ENCODE data around the gene TAF6. TPM values are rescaled to one million over a fixed set of nuclear protein-coding genes. Genes with fewer than 3 reads are reported as not detected.

Gene TAF6
- total RNA-seq, 1 donor from 2014 or later: 22.9 TPM

DNA sequence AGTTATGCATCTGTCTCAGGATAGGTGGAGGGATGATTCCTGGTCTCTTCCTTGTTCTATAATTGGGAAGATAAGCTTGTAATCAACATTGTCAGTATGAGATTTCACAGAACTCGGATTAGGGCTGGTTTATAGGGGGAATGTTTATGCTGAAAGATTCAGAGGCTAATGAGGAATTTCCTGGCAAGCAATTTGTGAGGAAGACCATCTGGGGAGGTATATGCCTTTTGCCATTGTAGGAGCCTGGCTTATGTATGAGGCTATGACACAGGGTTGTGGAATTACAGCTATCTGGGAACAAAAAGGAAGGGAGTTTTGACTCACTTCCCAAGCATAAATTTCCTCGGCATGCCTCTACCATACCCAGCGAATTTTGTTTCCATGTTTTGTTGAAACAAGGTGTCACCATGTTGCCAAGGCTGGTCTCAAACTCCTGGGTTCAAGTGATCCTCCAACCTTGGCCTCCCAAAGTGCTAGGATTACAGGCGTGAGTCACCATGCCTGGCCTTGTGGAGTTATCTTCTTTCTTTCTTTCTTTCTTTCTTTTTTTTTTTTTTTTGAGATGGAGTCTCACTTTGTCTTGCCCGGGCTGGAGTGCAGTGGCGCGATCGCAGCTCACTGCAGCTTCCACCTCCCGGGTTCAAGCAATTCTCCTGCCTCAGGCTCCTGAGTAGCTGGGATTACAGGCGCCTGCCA lies 32.0 kb downstream of the TAF6 start:
- Histone ChIP-seq H3K36me3 (ENCODE audit: control insufficient read depth, insufficient read depth, low read length) (peaks cover 15% of the 10 kb centered on the region), H3K27me3 (ENCODE audit: control insufficient read depth, insufficient read depth, low read length) (no peaks in the 10 kb centered on the region), H3K4me3 (ENCODE audit: low read depth, low read length) (no peak overlapping the region)
- DNase-seq (ENCODE audit: low read depth): peak; percentile 88
- TF ChIP-seq, protein P1, sequence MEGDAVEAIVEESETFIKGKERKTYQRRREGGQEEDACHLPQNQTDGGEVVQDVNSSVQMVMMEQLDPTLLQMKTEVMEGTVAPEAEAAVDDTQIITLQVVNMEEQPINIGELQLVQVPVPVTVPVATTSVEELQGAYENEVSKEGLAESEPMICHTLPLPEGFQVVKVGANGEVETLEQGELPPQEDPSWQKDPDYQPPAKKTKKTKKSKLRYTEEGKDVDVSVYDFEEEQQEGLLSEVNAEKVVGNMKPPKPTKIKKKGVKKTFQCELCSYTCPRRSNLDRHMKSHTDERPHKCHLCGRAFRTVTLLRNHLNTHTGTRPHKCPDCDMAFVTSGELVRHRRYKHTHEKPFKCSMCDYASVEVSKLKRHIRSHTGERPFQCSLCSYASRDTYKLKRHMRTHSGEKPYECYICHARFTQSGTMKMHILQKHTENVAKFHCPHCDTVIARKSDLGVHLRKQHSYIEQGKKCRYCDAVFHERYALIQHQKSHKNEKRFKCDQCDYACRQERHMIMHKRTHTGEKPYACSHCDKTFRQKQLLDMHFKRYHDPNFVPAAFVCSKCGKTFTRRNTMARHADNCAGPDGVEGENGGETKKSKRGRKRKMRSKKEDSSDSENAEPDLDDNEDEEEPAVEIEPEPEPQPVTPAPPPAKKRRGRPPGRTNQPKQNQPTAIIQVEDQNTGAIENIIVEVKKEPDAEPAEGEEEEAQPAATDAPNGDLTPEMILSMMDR (IDR thresholded peaks at IDR 0.05; ENCODE audit: insufficient read depth, low read length, severe bottlenecking): no peak
- FAIRE-seq: no peak

DNA sequence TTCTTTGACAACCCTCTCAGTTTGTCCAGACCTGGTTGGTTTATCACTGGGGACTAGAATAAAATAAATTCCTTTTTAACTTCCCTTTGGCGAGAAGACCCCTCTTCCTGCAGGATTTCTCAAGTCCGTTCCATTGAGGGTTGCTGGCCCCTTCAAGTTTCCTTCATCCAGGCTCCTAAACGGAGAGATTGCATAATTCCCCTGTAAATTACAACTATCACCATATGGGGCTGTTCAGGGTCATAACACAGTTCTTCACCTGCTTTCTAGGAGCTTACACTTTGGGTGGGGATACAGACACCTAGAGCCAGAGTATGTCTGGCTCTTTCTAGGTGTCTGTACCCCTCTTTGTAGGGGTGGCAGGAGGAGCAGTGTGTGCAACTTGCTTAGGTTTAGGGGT lies 33.6 kb downstream of the TAF6 start:
- TF ChIP-seq, protein P1 (IDR thresholded peaks at IDR 0.05; ENCODE audit: insufficient read depth, low read length, severe bottlenecking): no peak
- no peaks in the 10 kb centered on the region for H3K27me3 ChIP-seq (ENCODE audit: control insufficient read depth, insufficient read depth, low read length)
- no peak for DNase-seq (ENCODE audit: low read depth)
- H3K4me3 ChIP-seq (ENCODE audit: low read depth, low read length): no peak overlapping the region
- no peak for FAIRE-seq
- peaks cover 2% of the 10 kb centered on the region for H3K36me3 ChIP-seq (ENCODE audit: control insufficient read depth, insufficient read depth, low read length)

DNA sequence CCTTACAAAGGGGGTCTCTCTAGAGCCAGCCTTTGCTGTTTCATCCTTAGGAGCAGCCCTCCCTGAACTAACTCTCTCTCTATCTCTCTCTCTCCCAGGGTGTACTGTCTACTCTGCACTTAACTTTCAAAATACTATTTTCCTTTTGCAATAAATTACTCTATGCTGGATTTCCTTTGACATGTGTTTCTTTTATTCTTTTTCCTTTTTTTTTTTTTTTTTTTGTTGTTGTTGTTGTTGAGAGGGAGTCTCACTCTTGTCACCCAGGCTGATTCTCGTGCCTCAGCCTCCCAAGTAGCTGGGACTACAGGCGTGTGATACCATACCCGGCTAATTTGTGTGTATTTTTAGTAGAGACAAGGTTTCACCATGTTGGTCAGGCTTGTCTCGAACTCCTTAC lies 36.2 kb downstream of the TAF6 start:
- no peak overlapping the region for H3K4me3 ChIP-seq (ENCODE audit: low read depth, low read length)
- peaks cover 8% of the 10 kb centered on the region for H3K36me3 ChIP-seq (ENCODE audit: control insufficient read depth, insufficient read depth, low read length)
- FAIRE-seq: no peak

DNA sequence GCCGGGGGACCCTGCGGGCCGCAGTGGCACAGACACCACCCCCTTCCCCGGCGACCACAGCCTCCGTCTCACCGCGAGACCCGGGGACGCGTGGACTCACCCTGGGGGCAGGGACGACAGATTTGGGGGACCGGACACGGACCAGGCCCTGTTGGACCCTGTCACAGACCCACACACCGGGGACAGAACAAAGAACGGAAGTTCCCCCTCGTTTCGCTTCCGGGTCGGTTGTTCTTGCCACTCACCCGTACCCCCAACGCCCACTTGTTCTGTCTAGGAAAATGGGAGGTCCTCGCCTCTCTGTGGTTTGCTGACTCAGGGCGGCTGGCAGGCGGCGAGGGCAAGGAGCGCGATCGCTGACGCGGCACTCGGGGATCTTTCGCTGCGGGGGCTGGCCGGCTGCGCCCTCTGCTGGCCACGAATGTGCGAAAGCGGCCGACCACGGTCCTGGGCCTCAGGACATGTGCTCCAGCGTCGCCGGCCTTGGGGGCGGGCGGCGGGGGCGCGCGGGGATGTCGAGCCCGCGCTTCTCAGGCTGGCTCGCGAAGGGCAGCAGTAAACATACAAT lies 37.5 kb downstream of the TAF6 start, which contains the start of gene ZNF3:
TSS of gene ZNF3 (minus strand) at position 189 of the 568 bp plus-strand sequence. CDS start 4,366 bp downstream, outside the sequence.
- Histone ChIP-seq H3K4me3 (ENCODE audit: low read depth, low read length) (peak within 1 kb of the TSS; percentile 80), H3K36me3 (ENCODE audit: control insufficient read depth, insufficient read depth, low read length) (peaks cover 11% of the 10 kb centered on the region), H3K27me3 (ENCODE audit: control insufficient read depth, insufficient read depth, low read length) (no peaks in the 10 kb centered on the region)
- no peak for FAIRE-seq
- TF ChIP-seq, protein P1 (IDR thresholded peaks at IDR 0.05; ENCODE audit: insufficient read depth, low read length, severe bottlenecking): peak; percentile 90
- DNase-seq (ENCODE audit: low read depth): peak; percentile 95

More for the DNA sequence above, 36.2 kb downstream of the TAF6 start:
- DNase-seq (ENCODE audit: low read depth): no peak
- no peaks in the 10 kb centered on the region for H3K27me3 ChIP-seq (ENCODE audit: control insufficient read depth, insufficient read depth, low read length)
- TF ChIP-seq, protein P1 (IDR thresholded peaks at IDR 0.05; ENCODE audit: insufficient read depth, low read length, severe bottlenecking): no peak

DNA sequence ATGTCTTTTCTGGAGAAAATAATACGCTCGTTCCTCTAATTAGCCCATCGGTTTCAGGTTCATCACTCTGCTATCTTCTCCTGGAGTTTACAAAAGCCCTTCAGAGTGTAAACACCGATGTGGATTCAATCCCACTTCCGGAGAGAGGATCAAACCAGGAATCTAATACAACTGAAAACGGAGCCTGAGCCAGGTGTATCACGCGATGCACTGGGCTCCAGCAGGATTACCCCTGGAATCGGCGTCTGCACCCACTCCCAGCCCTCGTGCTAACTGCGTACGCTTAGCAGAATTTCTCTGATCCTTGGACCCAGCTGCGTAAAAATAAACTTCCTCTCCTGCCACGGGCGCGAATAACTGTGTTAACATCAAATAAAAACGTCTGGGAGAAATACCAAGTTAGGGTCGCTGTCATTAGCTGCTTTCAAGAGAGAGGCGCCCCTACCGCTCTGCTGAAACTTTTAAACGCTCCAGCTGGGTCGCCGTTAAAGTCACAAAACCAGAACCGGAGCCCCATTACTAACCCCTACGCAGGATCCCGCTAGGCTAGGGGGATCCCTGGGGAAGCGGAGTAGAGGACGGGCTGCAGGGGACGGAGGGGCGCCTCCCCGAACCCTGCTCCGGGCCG lies 38.1 kb downstream of the TAF6 start:
- peak; percentile 12 for DNase-seq (ENCODE audit: low read depth)
- H3K27me3 ChIP-seq (ENCODE audit: control insufficient read depth, insufficient read depth, low read length): no peaks in the 10 kb centered on the region
- FAIRE-seq: no peak
- peak overlapping the region; percentile 80 for H3K4me3 ChIP-seq (ENCODE audit: low read depth, low read length)
- H3K36me3 ChIP-seq (ENCODE audit: control insufficient read depth, insufficient read depth, low read length): peaks cover 11% of the 10 kb centered on the region
- TF ChIP-seq, protein P1 (IDR thresholded peaks at IDR 0.05; ENCODE audit: insufficient read depth, low read length, severe bottlenecking): no peak
